Left kidney (tissue), 2 donors: ENCODE measurements around the gene CALM3. TPM values are rescaled to one million over a fixed set of nuclear protein-coding genes. Genes with fewer than 3 reads are reported as not detected.

Experiments used
- DNase-seq: peaks from one replicate; pipeline ENCODE4 v3.0.0-alpha.2; 2013
- polyA plus RNA-seq: library from polyadenylated mRNA; unstranded; fragments of 120-200 nt; gene quantifications from one replicate; pipeline ENCODE4 v1.2.1, GENCODE V29; 2013; ENCODE audit not compliant: insufficient read length

Gene CALM3
- polyA plus RNA-seq, 1 donor: 447 TPM

DNA sequence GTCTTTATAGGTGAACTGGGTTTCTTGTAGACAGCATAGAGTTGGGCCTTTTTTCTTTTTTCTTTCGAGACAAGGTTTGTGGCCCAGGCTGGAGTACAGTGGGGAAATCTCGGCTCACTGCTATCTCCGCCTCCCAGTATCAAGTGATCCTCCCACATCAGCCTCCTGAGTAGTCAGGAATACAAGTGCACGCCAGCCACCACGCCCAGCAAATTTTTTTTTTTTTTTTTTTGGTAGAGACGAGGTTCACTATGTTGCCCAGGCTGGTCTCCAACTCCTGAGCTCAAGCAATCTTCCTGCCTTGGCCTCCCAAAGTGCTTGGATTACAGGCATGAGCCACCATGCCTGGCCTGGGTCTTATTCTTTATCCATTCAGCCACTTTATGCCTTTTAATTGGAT, 5.1 kb upstream of the CALM3 start:
- no peak for DNase-seq

DNA sequence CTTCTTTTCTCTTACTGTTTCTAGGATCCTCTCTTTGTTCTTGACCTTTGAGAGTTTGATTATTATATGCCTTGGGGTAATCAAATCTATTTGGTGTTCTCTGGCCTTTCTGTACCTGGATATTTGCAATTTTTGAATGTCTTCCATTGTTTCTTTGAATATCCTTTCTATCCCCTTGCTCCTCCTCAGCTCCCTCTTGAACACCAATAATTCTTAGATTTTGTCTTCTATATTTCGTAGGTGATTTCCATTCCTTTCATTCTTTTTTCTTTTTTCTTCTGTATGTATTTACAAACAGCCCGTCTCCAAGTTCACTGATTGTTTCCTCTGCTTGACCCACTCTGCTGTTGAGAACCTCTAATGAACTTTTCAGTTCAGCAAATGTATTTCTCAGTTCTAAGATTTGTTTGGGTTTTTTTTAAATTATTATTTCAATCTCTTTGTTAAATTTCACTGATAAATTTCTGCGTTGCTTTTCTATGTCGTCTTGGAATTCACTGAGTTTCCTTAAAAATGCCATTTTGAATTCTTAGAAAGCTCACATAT, 2.7 kb upstream of the CALM3 start:
- no peak for DNase-seq

DNA sequence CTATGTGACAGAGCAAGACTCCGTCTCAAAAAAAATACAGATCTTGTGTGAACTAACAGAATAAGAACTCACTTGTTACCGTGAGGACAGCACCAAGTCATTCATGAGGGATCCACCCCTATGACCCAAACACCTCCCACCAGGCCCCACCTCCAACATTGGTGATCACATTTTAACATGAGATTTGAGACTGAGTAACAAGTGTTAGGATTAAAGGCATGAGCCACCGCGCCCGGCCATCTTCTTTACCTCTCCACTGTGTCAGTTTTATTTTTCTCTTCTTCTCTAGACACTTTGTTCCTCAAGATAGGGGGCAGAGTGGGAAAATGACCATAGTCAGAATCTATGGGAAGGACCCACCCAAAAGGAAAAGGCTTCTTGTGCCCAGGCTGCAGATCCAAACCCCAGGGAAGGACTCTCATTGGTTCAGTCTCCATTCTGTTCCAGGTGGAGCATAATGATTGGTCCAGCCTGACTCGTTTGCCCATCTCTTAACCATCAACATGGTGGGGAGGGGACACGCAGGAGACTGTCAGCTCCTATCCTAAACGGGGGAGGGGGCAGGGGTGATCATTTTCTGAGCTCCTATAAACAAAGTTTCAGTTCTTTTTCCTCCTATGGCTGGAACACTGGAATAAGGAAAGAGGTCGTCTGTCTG, 1.3 kb upstream of the CALM3 start:
- DNase-seq: no peak

DNA sequence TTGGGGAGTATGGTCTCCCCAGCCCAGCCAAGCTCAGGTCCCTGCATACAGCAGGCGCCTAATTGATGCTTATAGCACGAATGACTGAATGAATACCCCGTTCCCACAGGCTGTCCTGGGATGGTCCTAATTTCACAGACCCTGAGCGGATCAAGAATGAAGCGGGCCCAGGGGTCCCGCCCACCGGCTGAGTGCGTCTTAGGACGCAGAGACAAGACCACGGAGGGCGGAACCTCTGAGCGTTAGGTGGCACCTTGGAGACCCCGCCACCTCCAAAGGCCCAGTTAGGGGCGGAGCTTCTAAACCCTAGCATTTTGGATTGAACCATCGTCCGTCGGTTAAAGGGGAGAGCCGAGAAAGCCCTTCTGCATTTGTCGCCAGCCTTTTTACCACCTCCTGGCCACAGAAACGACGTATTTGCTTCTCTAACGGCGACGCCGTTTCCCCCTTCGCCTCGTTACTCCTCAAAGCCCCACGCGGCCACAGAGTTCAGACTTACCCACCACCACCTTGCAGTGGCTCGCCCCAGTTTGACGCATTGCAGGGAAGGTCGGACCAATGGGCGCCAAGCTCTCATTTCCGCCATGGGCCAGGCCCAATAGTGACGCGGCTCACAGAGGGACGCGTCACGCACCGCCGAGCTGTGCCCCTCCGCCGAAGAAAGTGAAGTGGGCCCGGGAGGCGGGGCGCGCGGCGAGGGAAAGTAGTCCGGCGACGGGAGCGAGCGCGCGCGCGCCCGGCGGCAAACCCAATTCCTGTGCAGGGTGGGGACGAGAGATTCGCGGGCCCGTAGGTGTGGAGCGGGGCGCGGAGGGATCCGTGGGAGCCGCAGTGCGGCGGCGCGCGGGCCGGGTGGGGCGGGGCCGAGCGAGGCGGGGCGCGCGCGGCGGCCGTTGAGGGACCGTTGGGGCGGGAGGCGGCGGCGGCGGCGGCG, 479 bp upstream of the CALM3 start:
- peak; percentile 99 for DNase-seq

DNA sequence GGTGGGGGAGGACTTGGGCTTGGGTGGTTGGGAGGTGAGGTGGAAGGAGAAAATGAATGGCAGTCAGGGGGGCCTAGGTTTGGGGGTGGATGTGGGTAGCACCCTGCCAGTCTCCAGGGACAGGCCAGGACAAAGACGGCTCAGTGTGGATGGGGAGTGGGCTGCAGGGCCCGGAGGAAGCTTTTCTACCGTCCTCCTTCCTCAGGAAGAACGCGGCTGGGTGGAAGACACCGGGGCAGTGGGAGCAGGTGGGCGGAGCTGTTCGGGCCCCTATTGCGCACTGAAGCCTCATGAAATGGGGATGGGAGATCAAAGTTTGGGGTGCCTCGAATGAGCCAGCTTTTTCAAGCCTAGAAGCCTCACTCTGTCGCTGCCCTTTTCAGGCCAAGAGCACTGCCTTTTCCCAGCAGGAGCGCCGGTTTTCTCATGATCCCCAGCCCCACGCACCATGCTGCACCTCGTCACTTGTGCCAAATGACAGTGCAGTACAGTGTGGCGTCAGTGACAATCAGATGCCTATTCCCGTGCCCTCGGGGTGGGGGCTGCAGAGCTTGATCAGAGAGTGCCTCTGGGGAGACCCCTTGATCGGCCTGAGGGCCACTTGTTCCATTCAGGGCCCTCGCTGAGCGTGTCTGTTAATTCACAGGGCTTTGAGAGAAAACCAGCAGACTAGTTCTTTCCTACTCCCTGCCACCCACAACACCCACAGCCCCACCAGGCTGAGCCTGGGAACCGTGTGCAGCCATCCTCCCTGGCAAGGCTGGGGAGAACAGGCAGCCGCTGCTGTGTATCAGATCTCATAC, 1.5 kb downstream of the CALM3 start:
- DNase-seq: no peak

DNA sequence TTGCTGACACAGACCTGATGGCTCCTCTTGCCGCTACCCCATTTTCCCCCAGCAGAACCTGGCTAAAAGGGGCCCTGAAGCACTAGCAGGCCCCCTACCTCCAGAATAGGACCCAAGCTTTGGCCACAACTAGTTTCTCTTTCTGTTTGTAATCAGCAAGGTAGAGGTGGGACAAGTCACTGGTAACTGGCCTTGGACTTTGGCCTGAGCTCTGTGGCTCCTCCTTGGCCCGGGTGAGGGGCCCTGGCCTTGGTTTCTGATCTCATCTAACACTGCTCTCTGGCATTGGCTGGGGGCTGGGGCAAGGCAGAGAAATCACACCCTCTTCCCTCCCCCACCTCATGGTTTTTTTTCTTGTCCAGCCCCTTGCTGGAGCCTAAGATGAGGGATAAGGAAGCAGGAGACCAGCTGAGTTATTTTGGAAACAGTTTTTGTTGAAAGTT, 2.1 kb downstream of the CALM3 start:
- no peak for DNase-seq

DNA sequence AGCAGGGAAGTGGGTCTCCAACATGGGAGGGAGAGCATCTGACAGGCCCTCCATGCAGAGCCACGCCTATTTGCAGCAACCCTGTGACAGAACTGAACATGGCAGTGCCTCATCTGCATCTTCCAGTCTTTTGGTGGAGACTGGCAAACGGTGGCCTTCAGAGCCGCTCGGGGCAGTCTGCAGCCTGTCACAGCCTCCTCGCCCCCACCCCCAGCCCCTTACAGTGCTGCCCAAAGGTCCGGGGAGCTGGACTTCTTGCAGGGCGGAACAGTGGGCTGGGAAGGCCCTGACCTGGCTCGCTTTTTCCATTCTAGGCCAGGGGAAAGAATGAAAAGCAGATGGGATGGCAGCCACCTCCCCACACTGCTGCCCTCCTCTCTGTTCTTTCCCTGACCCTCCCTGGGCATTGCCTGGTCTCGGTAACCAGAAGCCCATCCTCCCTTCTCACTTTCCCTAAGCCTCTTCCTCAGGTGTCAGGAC, 2.7 kb downstream of the CALM3 start:
- no peak for DNase-seq

DNA sequence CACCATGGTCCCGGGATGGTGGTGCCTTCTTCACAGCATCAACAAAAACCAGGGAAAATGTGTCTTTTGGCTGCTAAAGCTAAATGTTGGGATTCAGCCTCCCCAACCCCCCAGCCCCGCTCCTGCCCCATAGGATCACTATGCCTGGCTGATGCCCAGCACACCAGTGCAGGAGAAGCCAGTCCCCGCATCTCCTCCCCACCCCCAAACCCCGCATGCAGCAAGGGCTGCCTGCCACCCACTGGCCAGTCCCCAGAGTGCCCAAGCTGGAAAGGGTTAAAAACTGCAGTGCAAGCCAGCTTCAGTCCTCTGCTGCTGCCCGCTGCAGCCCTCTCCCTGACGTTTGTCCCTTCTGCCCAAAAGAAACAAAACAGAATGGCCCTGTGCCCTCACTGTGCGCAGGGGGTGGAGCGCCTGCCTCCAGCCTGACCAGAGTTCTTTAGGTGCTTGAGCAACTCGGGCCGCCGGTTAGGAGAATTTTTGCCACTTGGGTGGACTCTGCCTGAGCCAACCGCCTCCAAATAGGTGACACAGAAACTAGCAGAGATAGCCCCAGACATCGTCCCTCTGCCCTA, 3.7 kb downstream of the CALM3 start:
- DNase-seq: no peak

DNA sequence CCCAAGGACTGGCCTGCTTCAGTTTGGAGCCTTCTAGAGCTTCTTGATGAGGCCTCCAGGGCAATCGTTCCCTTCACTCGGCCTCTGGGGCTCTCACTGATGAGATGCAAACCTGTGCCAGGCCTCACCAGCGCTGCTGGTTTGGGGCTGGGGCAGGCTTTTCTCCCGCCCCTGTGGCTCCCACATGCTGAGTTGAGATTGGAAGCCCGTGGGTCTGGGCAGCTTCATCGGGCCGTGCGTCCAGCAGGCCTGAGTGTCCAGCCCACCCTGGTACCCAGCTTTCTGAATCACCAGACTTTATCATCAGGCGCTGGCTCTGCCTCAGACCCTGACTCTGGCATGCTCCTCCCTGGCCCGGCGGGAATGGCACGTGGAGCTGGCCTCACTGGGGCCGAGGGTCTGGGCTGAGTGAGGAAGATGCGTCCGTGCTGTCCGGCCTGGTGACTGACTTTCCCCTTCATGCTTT, 4.3 kb downstream of the CALM3 start:
- DNase-seq: no peak

DNA sequence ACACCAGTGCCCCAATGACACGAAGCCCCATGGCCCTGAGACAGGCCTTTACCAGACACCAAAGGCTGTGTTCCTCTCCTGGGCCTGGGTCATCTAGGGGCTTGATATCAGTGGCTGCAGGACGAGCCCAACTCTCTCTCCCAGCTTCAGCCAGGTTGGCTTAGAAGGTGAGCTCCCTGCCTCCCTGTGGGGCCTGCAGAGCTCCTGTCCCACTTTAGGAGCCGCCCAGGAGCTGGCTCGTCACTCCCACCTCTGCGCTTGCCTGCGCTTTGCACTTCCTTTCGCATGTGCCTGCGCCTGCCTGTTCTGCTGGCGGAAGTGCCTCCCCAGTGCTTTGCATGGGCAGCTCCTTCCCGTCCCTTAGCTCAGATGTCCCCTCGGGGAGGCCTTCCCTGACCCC, 4.9 kb downstream of the CALM3 start:
- DNase-seq: no peak

DNA sequence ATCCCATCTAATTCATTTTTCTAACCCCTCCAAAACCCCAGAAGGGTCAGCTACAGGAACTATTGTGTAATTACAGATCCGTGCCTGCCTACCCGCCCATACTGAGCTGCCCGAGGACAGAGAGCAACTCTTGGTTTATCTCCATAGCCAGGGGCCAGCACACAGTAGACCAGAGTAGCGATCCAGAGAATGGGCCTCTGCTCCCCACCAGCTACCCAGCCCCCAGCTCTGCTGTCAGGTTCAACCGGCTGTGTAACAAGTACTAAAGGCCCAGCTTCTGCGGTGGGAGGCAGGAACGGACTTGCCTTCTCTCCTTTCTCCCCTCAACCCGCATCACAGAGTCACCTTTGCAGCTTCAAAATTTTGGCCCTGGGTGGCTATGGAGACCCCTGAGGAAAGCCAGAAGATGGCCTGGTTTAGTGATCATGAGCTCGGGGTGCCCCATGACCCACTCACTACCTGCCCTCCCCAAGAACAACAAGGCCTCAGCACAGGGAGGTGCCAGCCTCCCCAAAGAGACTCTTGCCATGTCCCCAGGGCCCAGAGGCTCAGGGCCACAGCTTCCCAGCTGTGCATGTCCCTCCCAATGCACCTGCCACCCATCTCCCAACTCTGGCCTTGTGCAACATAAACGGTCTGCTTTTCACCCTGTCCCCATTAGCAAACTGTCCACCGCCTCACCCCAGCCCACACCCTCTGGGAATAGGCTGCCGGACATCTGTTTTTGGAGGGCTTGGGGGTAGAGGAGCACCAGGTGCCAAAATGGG, 5.7 kb downstream of the CALM3 start:
- no peak for DNase-seq

DNA sequence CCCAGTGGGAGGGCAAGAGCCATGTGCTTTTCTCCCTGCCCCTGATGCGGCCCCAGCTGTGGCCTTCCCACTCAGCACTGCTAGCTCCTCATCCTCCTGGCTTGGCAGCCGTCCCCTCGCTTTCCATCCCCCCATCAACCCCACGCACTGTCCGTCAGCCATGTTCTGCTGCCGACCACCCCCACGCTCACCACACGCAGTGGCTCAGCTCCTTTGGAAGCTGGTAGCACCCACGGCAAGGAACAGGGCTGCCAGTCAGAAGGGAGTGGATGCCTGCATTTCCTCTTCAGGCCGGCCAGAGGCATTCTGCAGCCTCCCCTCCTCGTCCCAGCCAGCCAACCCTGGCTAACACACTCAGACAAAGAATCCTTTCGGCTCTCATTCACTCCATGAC, 6.3 kb downstream of the CALM3 start:
- DNase-seq: no peak

DNA sequence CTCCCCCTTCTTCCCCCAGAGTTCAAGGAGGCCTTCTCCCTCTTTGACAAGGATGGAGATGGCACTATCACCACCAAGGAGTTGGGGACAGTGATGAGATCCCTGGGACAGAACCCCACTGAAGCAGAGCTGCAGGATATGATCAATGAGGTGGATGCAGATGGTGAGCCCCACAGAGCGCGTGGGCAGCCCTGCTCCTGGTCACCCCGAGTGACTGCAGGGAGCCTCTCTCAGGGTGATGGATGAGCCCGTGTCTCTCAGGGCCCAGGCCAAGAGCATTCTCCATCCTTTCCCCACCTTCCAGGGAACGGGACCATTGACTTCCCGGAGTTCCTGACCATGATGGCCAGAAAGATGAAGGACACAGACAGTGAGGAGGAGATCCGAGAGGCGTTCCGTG, 7.0 kb downstream of the CALM3 start:
- no peak for DNase-seq

DNA sequence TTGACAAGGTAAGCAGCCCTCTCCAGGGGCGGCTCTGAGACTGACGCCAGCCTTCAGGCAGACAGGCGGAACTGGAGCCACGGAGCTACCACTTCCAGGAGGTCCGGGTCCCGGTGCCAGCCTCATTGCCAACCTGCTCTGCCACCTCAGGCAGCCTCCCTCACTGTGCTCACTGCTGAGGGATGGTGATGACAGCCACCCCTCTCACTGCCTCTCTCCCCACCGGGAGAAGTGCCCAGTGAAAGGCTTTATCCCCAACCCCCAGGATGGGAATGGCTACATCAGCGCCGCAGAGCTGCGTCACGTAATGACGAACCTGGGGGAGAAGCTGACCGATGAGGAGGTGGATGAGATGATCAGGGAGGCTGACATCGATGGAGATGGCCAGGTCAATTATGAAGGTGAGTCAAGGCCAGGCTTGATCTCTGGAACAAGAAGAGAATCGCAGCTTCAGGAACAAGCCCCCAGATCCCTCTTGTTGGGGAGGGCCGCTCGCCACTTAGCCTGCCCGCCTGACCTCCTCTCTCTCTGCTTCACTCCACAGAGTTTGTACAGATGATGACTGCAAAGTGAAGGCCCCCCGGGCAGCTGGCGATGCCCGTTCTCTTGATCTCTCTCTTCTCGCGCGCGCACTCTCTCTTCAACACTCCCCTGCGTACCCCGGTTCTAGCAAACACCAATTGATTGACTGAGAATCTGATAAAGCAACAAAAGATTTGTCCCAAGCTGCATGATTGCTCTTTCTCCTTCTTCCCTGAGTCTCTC, 7.6 kb downstream of the CALM3 start:
- DNase-seq: no peak

DNA sequence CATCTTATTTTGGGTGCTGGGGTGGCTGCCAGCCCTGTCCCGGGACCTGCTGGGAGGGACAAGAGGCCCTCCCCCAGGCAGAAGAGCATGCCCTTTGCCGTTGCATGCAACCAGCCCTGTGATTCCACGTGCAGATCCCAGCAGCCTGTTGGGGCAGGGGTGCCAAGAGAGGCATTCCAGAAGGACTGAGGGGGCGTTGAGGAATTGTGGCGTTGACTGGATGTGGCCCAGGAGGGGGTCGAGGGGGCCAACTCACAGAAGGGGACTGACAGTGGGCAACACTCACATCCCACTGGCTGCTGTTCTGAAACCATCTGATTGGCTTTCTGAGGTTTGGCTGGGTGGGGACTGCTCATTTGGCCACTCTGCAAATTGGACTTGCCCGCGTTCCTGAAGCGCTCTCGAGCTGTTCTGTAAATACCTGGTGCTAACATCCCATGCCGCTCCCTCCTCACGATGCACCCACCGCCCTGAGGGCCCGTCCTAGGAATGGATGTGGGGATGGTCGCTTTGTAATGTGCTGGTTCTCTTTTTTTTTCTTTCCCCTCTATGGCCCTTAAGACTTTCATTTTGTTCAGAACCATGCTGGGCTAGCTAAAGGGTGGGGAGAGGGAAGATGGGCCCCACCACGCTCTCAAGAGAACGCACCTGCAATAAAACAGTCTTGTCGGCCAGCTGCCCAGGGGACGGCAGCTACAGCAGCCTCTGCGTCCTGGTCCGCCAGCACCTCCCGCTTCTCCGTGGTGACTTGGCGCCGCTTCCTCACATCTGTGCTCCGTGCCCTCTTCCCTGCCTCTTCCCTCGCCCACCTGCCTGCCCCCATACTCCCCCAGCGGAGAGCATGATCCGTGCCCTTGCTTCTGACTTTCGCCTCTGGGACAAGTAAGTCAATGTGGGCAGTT, 8.6 kb downstream of the CALM3 start:
- DNase-seq: no peak

DNA sequence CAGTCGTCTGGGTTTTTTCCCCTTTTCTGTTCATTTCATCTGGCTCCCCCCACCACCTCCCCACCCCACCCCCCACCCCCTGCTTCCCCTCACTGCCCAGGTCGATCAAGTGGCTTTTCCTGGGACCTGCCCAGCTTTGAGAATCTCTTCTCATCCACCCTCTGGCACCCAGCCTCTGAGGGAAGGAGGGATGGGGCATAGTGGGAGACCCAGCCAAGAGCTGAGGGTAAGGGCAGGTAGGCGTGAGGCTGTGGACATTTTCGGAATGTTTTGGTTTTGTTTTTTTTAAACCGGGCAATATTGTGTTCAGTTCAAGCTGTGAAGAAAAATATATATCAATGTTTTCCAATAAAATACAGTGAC, 9.3 kb downstream of the CALM3 start:
- DNase-seq: no peak

DNA sequence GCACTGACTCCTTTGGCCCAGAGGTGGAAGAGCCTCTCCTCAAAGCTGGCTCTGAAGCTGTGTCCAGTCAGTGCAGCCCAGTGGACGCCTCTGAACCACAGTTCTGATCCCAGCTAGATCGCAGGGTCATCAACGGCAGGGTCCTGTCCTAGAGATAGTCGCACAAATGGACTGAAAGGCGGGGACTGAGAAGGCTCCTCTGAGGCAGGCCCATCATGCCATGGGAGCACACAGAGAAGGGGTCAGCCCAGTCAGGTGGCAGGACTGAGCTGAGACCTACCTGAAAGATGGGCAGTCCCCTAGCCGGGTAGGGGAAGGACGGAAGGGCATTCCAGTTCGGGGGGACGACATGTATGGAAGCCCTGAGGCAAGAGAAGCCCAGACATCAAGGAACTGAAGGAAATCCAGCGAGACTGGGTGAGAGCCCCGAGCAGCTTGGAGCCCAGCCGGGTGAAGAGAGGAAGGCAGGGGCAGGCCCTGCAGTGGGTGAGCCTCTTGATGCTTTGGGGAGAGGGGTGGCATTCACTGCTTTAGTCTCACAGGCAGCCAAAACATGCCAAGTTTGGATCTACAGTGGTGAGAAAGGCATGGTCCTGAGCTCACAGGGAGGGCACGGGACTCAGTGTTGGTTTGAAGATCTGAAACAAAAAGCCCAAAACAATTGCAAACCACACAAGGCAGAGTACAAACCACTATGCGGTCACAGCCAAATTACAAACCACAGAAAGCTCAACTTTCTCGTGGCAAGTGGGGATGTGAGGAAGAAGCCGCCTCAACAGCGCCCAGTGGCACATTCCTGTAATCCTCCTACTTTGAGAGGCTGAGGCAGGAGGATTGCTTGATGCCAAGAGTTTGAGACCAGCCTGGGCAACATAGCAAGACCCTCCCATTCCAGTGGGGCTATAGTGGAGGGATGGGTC, 10.0 kb downstream of the CALM3 start:
- no peak for DNase-seq

DNA sequence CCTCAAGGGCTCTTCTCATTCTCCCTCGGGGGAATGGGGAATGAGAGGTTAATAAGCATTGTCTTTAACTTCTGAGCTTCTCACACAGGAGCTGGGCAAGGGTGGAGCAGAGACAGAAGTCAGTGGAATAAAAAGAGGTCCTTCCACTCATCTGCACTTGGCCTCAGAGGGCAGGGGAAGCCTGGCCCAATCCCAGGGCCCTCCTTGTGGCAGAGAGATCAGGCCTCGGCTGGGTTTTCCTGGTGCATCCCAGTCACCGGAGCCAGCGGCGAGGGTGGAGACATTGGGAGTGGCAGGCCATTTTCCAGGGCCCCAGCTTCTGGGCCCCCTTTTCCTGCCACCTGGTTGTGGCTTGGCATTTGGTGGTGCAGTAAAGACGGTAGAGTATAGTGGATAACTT, 10.6 kb downstream of the CALM3 start:
- DNase-seq: no peak
